SU-DHL-6 (cell line): ENCODE measurements around the gene HNF4A.

ENCODE experiments used
- EZH2phosphoT487 ChIP-seq: fragments of 200-600 bp; sonication (generic), shearing (Covaris generic); conservative IDR thresholded peaks from 2 replicates; pipeline ENCODE4 v1.6.1; 2018; ENCODE audit warnings: mild to moderate bottlenecking, antibody characterized with exemption, low read length, moderate library complexity, mixed read lengths
- TF ChIP-seq, protein P1 (sequence below): fragments of 200-600 bp; sonication (generic); IDR thresholded peaks from one replicate; pipeline ENCODE4 v1.5.1; 2017; ENCODE audit warnings: antibody characterized with exemption, mild to moderate bottlenecking, low read length, moderate library complexity; ENCODE audit not compliant: insufficient read depth, poor library complexity, severe bottlenecking

- TF ChIP-seq, protein P1, sequence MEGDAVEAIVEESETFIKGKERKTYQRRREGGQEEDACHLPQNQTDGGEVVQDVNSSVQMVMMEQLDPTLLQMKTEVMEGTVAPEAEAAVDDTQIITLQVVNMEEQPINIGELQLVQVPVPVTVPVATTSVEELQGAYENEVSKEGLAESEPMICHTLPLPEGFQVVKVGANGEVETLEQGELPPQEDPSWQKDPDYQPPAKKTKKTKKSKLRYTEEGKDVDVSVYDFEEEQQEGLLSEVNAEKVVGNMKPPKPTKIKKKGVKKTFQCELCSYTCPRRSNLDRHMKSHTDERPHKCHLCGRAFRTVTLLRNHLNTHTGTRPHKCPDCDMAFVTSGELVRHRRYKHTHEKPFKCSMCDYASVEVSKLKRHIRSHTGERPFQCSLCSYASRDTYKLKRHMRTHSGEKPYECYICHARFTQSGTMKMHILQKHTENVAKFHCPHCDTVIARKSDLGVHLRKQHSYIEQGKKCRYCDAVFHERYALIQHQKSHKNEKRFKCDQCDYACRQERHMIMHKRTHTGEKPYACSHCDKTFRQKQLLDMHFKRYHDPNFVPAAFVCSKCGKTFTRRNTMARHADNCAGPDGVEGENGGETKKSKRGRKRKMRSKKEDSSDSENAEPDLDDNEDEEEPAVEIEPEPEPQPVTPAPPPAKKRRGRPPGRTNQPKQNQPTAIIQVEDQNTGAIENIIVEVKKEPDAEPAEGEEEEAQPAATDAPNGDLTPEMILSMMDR: peak; percentile 97
- no peak for TF ChIP-seq EZH2phosphoT487
These were observed 29.0 kb downstream of the HNF4A start for GRCh38 chr20:44384423-44385027.
